ENCODE results near the gene TBC1D2.

Gene TBC1D2

DNA sequence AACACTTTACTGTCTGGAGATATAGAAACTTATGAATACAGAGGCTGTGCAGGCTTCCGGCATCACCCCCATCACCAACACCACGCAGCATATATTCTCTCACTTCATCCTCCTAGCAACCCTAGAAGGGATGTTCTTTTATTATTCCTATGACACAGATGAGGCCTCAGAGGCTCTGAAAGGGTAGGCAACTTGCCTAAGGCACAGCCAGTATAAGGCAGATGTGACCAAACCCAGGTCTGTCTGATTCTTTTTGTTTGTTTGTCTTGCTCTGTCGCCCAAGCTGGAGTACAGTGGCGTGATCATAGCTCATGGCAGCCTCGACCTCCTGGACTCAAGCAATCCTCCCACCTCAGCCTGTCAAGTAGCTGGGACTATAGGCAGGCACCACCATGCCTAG lies 40.2 kb downstream of the TBC1D2 start:
- TF ChIP-seq, protein P1, sequence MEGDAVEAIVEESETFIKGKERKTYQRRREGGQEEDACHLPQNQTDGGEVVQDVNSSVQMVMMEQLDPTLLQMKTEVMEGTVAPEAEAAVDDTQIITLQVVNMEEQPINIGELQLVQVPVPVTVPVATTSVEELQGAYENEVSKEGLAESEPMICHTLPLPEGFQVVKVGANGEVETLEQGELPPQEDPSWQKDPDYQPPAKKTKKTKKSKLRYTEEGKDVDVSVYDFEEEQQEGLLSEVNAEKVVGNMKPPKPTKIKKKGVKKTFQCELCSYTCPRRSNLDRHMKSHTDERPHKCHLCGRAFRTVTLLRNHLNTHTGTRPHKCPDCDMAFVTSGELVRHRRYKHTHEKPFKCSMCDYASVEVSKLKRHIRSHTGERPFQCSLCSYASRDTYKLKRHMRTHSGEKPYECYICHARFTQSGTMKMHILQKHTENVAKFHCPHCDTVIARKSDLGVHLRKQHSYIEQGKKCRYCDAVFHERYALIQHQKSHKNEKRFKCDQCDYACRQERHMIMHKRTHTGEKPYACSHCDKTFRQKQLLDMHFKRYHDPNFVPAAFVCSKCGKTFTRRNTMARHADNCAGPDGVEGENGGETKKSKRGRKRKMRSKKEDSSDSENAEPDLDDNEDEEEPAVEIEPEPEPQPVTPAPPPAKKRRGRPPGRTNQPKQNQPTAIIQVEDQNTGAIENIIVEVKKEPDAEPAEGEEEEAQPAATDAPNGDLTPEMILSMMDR (IDR thresholded peaks at IDR 0.05; ENCODE audit: insufficient read depth, low read length, poor library complexity, severe bottlenecking) = no peak
- TF ChIP-seq EZH2phosphoT487 (conservative IDR thresholded peaks at IDR 0.05; ENCODE audit: low read length) = no peak
- H3K9ac ChIP-seq (ENCODE audit: low read length) = no peak overlapping the region
- no peaks in the 10 kb centered on the region for H3K27me3 ChIP-seq (ENCODE audit: low read length)
- H3K4me2 ChIP-seq (ENCODE audit: low read depth, low read length, poor library complexity, severe bottlenecking) = no peak overlapping the region
- H2AFZ ChIP-seq (ENCODE audit: low read depth, low read length, severe bottlenecking) = no peak overlapping the region
- no peaks in the 10 kb centered on the region for H3F3A ChIP-seq (ENCODE audit: insufficient read depth)
- H3K4me3 ChIP-seq (ENCODE audit: insufficient read depth, low read length, poor library complexity, severe bottlenecking) = no peak overlapping the region
- H4K20me1 ChIP-seq (ENCODE audit: low read depth, low read length) = no peaks in the 10 kb centered on the region
- H3K27ac ChIP-seq (ENCODE audit: low read depth, low read length) = no peak overlapping the region
- H3K9me2 ChIP-seq (replicated peaks; ENCODE audit: insufficient read depth, low read length) = no peaks in the 10 kb centered on the region
- no peaks in the 10 kb centered on the region for H3K79me2 ChIP-seq (ENCODE audit: insufficient read depth, low read length)
- no peaks in the 10 kb centered on the region for H3K36me3 ChIP-seq (ENCODE audit: low read length)
- H3K9me3 ChIP-seq (ENCODE audit: insufficient read depth, low read length) = no peaks in the 10 kb centered on the region

DNA sequence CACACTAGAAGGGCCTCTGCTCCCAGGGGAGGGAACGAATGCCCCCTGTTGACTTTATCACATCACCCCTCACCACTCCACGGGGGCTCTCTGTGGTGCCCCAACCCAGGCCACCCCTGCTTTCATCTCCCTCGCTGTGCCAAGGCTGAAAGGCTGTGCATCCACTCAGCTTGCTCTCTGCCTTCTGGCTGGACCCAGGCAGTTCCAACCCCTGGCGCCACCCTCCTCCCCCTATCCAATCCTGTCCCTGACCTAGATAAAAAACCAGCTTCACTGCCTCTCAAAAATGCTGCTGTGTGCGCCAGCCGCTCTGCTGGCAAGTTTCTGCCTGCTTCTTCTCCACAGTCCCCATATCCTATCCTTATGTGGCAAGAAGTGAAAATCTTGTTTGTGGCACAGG lies 40.6 kb downstream of the TBC1D2 start:
- H3K9me2 ChIP-seq (replicated peaks; ENCODE audit: insufficient read depth, low read length) = no peaks in the 10 kb centered on the region
- H2AFZ ChIP-seq (ENCODE audit: low read depth, low read length, severe bottlenecking) = no peak overlapping the region
- no peaks in the 10 kb centered on the region for H3K27me3 ChIP-seq (ENCODE audit: low read length)
- no peak overlapping the region for H3K9ac ChIP-seq (ENCODE audit: low read length)
- H3K79me2 ChIP-seq (ENCODE audit: insufficient read depth, low read length) = no peaks in the 10 kb centered on the region
- no peak overlapping the region for H3K4me3 ChIP-seq (ENCODE audit: insufficient read depth, low read length, poor library complexity, severe bottlenecking)
- no peak overlapping the region for H3K4me2 ChIP-seq (ENCODE audit: low read depth, low read length, poor library complexity, severe bottlenecking)
- no peak overlapping the region for H3K27ac ChIP-seq (ENCODE audit: low read depth, low read length)
- no peaks in the 10 kb centered on the region for H4K20me1 ChIP-seq (ENCODE audit: low read depth, low read length)
- TF ChIP-seq, protein P1 (IDR thresholded peaks at IDR 0.05; ENCODE audit: insufficient read depth, low read length, poor library complexity, severe bottlenecking) = no peak
- no peak for TF ChIP-seq EZH2phosphoT487 (conservative IDR thresholded peaks at IDR 0.05; ENCODE audit: low read length)
- no peaks in the 10 kb centered on the region for H3K9me3 ChIP-seq (ENCODE audit: insufficient read depth, low read length)
- no peaks in the 10 kb centered on the region for H3F3A ChIP-seq (ENCODE audit: insufficient read depth)
- H3K36me3 ChIP-seq (ENCODE audit: low read length) = no peaks in the 10 kb centered on the region

GRCh38 chr9:98211260-98211659 lies 44.2 kb downstream of the TBC1D2 start:
- H3K27me3 ChIP-seq (ENCODE audit: low read length) = no peaks in the 10 kb centered on the region
- no peak overlapping the region for H3K9ac ChIP-seq (ENCODE audit: low read length)
- H3K4me2 ChIP-seq (ENCODE audit: low read depth, low read length, poor library complexity, severe bottlenecking) = no peak overlapping the region
- H3K9me2 ChIP-seq (replicated peaks; ENCODE audit: insufficient read depth, low read length) = no peaks in the 10 kb centered on the region
- no peak overlapping the region for H3K4me3 ChIP-seq (ENCODE audit: insufficient read depth, low read length, poor library complexity, severe bottlenecking)
- H3K36me3 ChIP-seq (ENCODE audit: low read length) = no peaks in the 10 kb centered on the region
- no peak overlapping the region for H3K27ac ChIP-seq (ENCODE audit: low read depth, low read length)
- no peaks in the 10 kb centered on the region for H3K9me3 ChIP-seq (ENCODE audit: insufficient read depth, low read length)
- no peaks in the 10 kb centered on the region for H3K79me2 ChIP-seq (ENCODE audit: insufficient read depth, low read length)
- no peaks in the 10 kb centered on the region for H4K20me1 ChIP-seq (ENCODE audit: low read depth, low read length)
- TF ChIP-seq, protein P1 (IDR thresholded peaks at IDR 0.05; ENCODE audit: insufficient read depth, low read length, poor library complexity, severe bottlenecking) = no peak
- no peak for TF ChIP-seq EZH2phosphoT487 (conservative IDR thresholded peaks at IDR 0.05; ENCODE audit: low read length)
- no peak overlapping the region for H2AFZ ChIP-seq (ENCODE audit: low read depth, low read length, severe bottlenecking)
- H3F3A ChIP-seq (ENCODE audit: insufficient read depth) = no peaks in the 10 kb centered on the region

All from SU-DHL-6 (cell line).